Activated CD4-positive, alpha-beta T cell treated with anti-CD3 and anti-CD28 coated beads, Interleukin-2, amount 50 U/mL, for 24 hours (primary cell): ENCODE data around the gene DNAJC16.

Experiments used
- DNase-seq, 2 donors: peaks; one replicate each; pipeline ENCODE4 v3.0.0-alpha.2; 2020; ENCODE audit warnings: low read depth in 1 of 2, low spot score in 1 of 2

The DNAJC16 gene

DNA sequence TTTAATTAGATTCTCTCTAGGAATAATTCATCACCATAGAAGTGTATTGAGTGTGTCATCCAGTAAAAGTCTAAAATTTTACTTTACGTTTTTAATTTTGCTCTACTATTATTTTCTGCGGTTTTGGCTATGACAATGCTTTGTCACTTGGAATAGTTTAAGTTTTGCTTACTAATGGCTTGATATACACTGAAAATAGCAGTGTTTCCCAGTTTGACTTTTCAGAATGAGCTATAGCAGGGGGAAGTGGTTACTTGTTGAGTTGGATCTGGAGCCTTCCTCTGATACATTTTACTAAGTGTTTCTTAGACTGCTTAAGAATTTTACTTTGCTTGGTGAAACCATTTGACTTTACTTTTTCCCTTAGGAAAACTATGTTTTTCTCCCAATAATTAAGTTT is 5.0 kb downstream of the DNAJC16 start:
- DNase-seq = no peak

DNA sequence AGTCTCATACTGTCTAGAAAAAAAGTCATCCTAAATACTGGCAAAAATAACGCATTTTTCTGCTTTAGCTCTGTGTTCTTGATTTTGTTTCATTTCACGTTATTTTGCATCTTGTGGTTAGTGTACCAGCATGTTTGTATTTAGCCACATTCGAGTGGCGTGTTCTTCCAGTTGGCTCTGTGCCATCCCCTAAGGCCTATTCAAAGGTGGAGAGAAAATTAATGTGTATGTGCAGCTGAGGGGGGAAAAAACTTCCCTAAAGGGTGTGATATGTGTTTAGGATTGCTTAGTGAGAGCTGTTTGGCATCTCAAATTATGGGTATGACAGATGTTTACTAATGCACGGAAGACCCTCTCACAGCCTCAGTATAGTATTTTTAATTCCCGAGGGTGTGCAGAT is 12.1 kb downstream of the DNAJC16 start:
- DNase-seq = no peak

- no peak for DNase-seq
These were observed 13.5 kb downstream of the DNAJC16 start for GRCh38 chr1:15540186-15540585.

GRCh38 chr1:15541231-15541792 is 14.7 kb downstream of the DNAJC16 start:
- no peak for DNase-seq

DNA sequence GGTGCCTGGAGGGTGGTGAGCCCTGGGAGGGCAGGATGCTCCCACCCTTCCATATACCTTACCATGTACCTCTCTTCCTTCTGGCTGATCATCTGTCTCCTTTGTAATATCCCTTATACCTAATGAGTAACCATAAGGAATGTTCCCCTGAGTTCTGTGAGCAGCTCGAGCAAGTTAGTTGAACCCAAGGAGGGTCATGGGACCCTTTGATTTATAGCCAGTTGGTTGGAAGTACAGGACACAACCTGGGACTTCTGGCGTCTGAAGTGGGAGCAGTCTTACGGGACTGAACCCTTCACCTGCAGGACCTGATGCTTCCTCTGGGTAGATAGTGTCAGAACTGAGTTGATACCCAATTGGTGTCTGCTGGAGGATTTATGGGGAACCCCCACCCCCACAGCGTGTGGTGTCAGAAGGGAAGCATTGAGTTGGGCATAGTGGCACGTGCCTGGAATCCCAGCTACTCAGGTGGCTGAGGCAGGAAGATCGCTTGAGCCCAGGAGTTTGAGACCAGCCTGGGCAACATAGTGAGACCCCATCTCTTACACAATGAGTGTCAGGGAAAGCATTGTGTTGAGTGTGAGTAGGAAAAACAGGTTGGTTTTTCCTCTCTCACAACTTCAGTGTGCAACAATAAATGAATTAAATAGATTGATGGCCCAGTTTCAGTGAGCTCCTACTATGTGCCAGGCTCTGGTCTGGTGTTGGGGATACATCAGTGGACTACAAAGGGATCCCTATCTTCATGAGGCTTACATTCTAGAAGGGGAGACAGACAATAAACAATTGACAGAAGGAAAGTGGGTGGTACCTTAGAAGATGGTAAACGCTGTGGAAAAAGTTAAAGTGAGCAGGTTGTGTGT is 16.0 kb downstream of the DNAJC16 start:
- DNase-seq = no peak

DNA sequence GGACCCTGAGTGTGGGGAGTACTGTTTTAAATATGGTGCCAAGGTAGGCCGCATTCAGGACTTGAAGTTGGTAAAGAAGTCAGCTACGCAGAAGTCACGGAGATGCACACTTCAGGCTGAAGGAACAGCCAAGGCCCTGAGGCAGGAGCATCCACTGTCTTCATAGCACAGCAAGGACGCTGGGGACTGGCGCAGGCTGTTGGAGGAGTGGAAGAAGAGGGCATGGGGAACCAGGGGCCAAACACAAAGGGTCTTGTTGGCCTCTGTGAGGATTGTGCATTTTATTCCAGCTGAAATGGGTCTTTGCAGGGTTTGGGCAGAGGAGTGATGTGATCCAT is 16.6 kb downstream of the DNAJC16 start:
- DNase-seq = no peak

- no peak for DNase-seq
These were observed 17.2 kb downstream of the DNAJC16 start for GRCh38 chr1:15543589-15544568.

- no peak for DNase-seq
These were observed 20.0 kb downstream of the DNAJC16 start for GRCh38 chr1:15546641-15547040.

DNA sequence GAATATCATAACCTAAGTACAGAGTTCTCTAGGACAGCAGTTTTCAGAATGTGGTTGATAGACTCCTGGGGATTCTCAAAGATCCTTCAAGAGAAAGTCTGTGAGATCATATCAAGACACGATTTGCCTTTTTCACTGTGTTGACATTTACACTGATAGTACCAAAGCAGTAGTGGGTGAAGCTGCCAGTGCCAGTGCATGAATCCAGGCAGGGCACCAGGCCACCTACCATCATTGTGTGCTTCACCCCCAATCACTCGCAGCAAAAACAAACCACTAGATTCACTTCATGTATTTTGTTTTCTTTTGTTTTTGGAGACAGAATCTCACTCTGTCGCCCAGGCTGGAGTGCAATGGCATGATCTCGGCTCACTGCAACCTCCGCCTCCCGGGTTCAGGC is 23.9 kb downstream of the DNAJC16 start:
- no peak for DNase-seq

- DNase-seq = no peak
These were observed 30.4 kb downstream of the DNAJC16 start for GRCh38 chr1:15557008-15557407.

GRCh38 chr1:15557594-15557993 is 30.9 kb downstream of the DNAJC16 start:
- DNase-seq = no peak

GRCh38 chr1:15558516-15558915 is 31.9 kb downstream of the DNAJC16 start:
- DNase-seq = no peak

DNA sequence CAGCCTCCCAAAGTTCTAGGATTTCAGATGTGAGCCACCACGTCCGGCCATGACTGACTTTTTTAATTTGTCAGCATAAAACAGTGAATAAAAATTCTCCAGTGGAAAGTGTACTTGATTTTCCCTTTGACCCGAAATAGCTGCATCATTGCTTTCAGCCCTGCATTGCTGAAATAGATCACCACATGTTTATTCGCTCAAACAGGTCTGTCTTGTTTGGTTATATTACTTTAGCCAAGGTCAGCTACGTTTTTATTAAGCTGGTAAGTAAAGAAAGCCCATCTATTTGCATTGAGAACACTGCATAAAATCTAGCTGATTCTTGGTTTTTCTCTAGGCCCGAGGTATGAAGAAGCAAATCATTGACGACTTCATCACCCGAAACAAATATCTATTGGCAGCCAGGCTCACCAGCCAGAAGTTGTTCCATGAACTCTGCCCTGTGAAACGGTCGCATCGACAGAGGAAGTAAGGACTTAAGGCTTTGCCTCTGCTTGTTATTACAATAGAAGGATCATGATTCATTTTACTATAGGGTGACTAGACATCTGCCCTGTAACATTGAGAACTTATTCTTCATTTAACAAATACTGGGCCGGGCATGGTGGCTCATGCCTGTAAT is 32.7 kb downstream of the DNAJC16 start:
- DNase-seq = no peak

DNA sequence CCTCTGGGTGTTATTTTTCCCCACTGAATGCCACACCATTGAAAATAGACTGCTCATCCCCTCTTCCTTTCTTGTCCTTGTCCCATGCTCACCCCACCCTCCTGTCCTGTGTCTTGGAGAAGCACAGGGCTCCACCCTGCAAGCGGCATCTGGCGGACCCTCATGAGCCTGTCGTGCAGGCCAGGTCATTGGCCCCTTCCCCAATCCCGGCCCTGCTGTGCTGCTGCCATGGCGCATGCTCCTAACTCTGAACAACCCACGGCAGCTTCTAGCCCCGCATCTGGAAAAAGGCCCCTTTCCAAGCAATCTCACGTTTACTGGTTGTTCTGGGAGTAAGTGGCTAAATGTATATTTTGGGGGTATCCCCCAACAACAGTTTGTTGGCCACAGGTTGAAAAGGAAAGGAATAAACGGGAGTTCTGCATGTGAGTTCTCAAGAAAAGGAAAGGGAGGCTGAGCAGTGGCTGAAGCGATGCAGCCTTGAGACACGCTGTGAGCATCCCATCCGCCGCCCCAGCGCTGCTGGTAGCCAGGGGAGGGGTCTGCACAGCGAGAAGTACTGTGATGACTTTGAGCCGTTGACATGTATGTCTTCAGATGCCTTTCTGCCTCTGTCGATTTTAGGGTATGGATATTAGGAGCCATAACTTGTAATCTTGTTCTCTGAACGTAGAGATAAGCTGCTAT is 41.9 kb downstream of the DNAJC16 start:
- DNase-seq = no peak

DNA sequence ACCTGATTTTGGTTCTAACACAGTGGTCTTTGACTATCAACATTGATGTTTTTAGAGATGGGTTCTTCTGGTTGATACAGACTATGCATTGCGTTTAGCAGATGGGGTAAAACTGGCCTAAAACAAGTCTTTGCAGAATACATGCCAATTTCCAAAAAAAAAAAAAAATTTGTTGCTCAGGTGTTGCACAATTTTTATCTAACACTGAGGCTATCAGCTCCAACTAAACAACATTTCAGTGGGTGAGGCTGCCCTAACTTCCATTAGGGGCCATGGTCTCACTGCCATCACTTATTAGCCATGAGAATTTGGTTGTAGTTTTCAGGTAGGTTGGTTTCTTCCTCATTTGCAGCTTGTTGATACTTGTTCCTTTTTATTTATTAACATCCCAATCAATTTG is 44.2 kb downstream of the DNAJC16 start:
- DNase-seq = no peak

GRCh38 chr1:15571266-15571665 is 44.6 kb downstream of the DNAJC16 start:
- no peak for DNase-seq

DNA sequence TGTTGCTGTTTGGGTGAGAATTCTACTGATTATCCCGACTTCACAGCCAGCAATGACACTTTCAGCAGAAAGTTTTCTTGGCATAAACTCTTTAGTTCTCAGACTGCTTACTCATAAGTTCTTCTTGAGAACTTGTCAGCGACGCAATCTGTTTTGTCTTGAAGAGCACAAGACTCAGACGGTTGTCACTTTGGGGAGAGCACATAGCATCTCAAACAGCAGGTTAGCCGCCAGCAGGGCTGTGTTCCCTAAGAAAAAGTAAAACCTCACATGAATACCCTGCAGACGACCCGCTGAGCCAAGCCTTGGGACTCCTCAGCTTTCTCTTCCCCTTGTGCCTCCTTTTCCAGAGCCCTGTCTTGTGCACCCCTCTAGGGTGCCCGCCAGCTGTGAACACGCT is 46.8 kb downstream of the DNAJC16 start:
- no peak for DNase-seq

DNA sequence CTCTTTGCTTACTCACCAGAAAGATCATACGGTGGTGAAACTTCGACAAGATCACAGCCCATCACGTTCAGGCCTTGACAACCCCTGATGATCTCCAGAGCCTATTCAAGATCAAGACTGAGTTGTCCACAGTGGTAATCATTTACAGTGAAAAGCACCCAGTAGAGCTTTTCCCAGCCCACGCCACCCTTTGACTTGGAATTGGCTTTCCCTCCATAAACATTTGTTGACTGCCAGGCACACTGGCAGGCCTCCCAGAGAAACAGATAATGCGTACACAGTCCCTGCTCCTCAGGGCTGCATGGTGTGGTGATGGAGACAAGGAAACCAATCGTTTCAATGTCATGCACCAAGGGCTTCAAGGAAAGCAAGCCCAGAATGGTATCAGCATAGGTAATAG is 48.1 kb downstream of the DNAJC16 start:
- no peak for DNase-seq

GRCh38 chr1:15575549-15576150 is 49.0 kb downstream of the DNAJC16 start:
- no peak for DNase-seq

DNA sequence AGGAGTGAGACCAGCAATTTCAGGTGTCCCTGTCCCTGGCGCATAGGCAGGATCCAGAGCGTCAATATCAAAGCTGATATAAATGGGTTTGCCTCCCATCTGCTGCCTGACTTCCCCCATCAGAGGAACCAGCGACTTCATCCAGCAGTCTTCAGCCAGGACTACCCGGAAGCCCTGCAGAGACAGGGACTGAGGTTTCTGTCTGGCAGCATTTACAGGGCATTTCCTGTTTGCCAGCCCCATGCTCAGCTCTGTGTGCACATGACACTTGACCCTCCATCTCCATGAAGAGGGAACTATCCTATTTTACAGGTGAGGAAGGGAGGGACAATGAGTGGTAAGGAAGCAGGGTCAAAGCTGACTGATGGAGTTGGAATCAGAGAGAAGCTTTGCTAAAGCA is 51.0 kb downstream of the DNAJC16 start:
- DNase-seq = no peak
